ENCODE data around the gene GRID1.

GRCh38 chr10:86372119-86372783 is 5.7 kb upstream of the GRID1 start:
- TF ChIP-seq CTCF (IDR thresholded peaks at IDR 0.05 in 8 of 11, conservative IDR thresholded peaks at IDR 0.05 in 3 of 11), result no peak
- TF ChIP-seq POLR2AphosphoS5 (IDR thresholded peaks at IDR 0.05), result no peak
